ENCODE measurements around the gene RWDD4. TPM values are rescaled to one million over a fixed set of nuclear protein-coding genes. Genes with fewer than 3 reads are reported as not detected.
A peak's percentile ranks its signal among the peaks of the same experiment; 100 is the strongest.

Gene RWDD4
- total RNA-seq, 1 donor from 2014 or later: 19.6 TPM

GRCh38 chr4:183658362-183659028 lies 490 bp downstream of the RWDD4 start:
- H3K9me3 Mint-ChIP-seq (ENCODE audit: low read depth): no peaks in the 10 kb centered on the region
- peaks cover 5% of the 10 kb centered on the region for H3K36me3 Mint-ChIP-seq (ENCODE audit: insufficient read depth)
- peak overlapping the region; percentile 91 for H3K27ac Mint-ChIP-seq
- TF ChIP-seq, protein P1, sequence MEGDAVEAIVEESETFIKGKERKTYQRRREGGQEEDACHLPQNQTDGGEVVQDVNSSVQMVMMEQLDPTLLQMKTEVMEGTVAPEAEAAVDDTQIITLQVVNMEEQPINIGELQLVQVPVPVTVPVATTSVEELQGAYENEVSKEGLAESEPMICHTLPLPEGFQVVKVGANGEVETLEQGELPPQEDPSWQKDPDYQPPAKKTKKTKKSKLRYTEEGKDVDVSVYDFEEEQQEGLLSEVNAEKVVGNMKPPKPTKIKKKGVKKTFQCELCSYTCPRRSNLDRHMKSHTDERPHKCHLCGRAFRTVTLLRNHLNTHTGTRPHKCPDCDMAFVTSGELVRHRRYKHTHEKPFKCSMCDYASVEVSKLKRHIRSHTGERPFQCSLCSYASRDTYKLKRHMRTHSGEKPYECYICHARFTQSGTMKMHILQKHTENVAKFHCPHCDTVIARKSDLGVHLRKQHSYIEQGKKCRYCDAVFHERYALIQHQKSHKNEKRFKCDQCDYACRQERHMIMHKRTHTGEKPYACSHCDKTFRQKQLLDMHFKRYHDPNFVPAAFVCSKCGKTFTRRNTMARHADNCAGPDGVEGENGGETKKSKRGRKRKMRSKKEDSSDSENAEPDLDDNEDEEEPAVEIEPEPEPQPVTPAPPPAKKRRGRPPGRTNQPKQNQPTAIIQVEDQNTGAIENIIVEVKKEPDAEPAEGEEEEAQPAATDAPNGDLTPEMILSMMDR (IDR thresholded peaks at IDR 0.05; ENCODE audit: unreplicated experiment): no peak
- H3K4me3 Mint-ChIP-seq (ENCODE audit: low read depth): peak overlapping the region; percentile 81
- DNase-seq (ENCODE audit: low spot score, unreplicated experiment): peak; percentile 29
- no peaks in the 10 kb centered on the region for H3K27me3 Mint-ChIP-seq
- peaks cover 18% of the 10 kb centered on the region for H3K4me1 Mint-ChIP-seq (ENCODE audit: low read depth)

DNA sequence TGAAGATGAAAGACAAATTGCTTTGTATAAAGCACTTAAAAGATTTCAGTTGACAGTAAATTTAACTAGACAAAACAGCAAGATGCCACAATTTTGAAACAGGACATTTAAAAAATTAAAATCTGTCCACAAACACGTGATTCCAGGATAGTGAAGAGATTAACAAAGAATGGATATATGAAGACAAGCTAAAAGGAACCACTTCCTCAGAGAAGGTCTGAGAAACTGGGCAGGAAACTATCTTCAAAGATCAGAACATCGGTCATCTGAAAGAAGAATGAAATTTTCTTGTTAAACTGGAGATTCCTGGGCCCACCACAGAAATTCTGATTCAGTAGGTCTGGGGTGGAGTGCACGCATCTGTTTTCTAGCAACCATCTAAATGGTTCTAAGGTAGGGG lies 1.4 kb downstream of the RWDD4 start:
- no peaks in the 10 kb centered on the region for H3K27me3 Mint-ChIP-seq
- H3K4me1 Mint-ChIP-seq (ENCODE audit: low read depth): peaks cover 18% of the 10 kb centered on the region
- H3K4me3 Mint-ChIP-seq (ENCODE audit: low read depth): peak overlapping the region; percentile 81
- no peak overlapping the region for H3K27ac Mint-ChIP-seq
- no peaks in the 10 kb centered on the region for H3K9me3 Mint-ChIP-seq (ENCODE audit: low read depth)
- TF ChIP-seq, protein P1 (IDR thresholded peaks at IDR 0.05; ENCODE audit: unreplicated experiment): no peak
- peaks cover 8% of the 10 kb centered on the region for H3K36me3 Mint-ChIP-seq (ENCODE audit: insufficient read depth)
- DNase-seq (ENCODE audit: low spot score, unreplicated experiment): no peak

GRCh38 chr4:183645326-183645725 lies 13.7 kb downstream of the RWDD4 start:
- Mint-ChIP-seq H3K27ac (no peak overlapping the region), H3K9me3 (ENCODE audit: low read depth) (no peaks in the 10 kb centered on the region), H3K36me3 (ENCODE audit: insufficient read depth) (peaks cover 13% of the 10 kb centered on the region), H3K4me3 (ENCODE audit: low read depth) (no peak overlapping the region), H3K4me1 (ENCODE audit: low read depth) (no peaks in the 10 kb centered on the region), H3K27me3 (no peaks in the 10 kb centered on the region)
- TF ChIP-seq, protein P1 (IDR thresholded peaks at IDR 0.05; ENCODE audit: unreplicated experiment): no peak
- DNase-seq (ENCODE audit: low spot score, unreplicated experiment): no peak

GRCh38 chr4:183639291-183639690 lies 19.7 kb downstream of the RWDD4 start:
- no peaks in the 10 kb centered on the region for H3K27me3 Mint-ChIP-seq
- H3K36me3 Mint-ChIP-seq (ENCODE audit: insufficient read depth): peaks cover 9% of the 10 kb centered on the region
- H3K27ac Mint-ChIP-seq: no peak overlapping the region
- H3K9me3 Mint-ChIP-seq (ENCODE audit: low read depth): no peaks in the 10 kb centered on the region
- no peak for DNase-seq (ENCODE audit: low spot score, unreplicated experiment)
- H3K4me3 Mint-ChIP-seq (ENCODE audit: low read depth): no peak overlapping the region
- H3K4me1 Mint-ChIP-seq (ENCODE audit: low read depth): peaks cover 19% of the 10 kb centered on the region
- TF ChIP-seq, protein P1 (IDR thresholded peaks at IDR 0.05; ENCODE audit: unreplicated experiment): no peak

GRCh38 chr4:183638436-183638835 lies 20.5 kb downstream of the RWDD4 start:
- no peak overlapping the region for H3K4me3 Mint-ChIP-seq (ENCODE audit: low read depth)
- peaks cover 21% of the 10 kb centered on the region for H3K4me1 Mint-ChIP-seq (ENCODE audit: low read depth)
- peaks cover 4% of the 10 kb centered on the region for H3K36me3 Mint-ChIP-seq (ENCODE audit: insufficient read depth)
- no peak for DNase-seq (ENCODE audit: low spot score, unreplicated experiment)
- no peaks in the 10 kb centered on the region for H3K27me3 Mint-ChIP-seq
- no peaks in the 10 kb centered on the region for H3K9me3 Mint-ChIP-seq (ENCODE audit: low read depth)
- TF ChIP-seq, protein P1 (IDR thresholded peaks at IDR 0.05; ENCODE audit: unreplicated experiment): no peak
- no peak overlapping the region for H3K27ac Mint-ChIP-seq
